K562 (cell line): ENCODE measurements around the gene BFSP1. TPM values are rescaled to one million over a fixed set of nuclear protein-coding genes. Genes with fewer than 3 reads are reported as not detected.

Source experiments
- ATF2 ChIP-seq: sonication (generic); formaldehyde crosslinking; IDR thresholded peaks from 2 replicates; pipeline ENCODE4 v1.8.1; 2022; ENCODE audit warnings: missing genetic modification reagents
- DIDO1 ChIP-seq: fragments of 450-650 bp; IDR thresholded peaks from 2 replicates; pipeline ENCODE4 v1.6.1; 2016; ENCODE audit warnings: low read depth, missing biosample characterization, missing genetic modification characterization
- E2F3 ChIP-seq: fragments of 250-450 bp; sonication (Bioruptor Pico); IDR thresholded peaks from 2 replicates; pipeline ENCODE4 v1.4.0; 2020; ENCODE audit warnings: mild to moderate bottlenecking
- HDAC1 ChIP-seq, 2 experiments: fragments of 450-650 bp; IDR thresholded peaks; 2 replicates each; pipeline ENCODE4 v1.6.1; 2016 to 2017; ENCODE audit warnings: inconsistent platforms in 1 of 2, mild to moderate bottlenecking in 1 of 2, moderate library complexity in 1 of 2
- NR0B1 ChIP-seq: fragments of 450-650 bp; IDR thresholded peaks from one replicate; pipeline ENCODE4 v1.6.1; 2018; ENCODE audit warnings: mild to moderate bottlenecking, moderate library complexity; ENCODE audit not compliant: partially characterized antibody
- PHF8 ChIP-seq: fragments of 200-600 bp; sonication (generic); IDR thresholded peaks from 2 replicates; pipeline ENCODE4 v1.6.1; 2012; ENCODE audit warnings: mixed run types, mild to moderate bottlenecking, inconsistent platforms, low read length, moderate library complexity, borderline replicate concordance
- PRDM10 ChIP-seq: fragments of 450-650 bp; IDR thresholded peaks from 2 replicates; pipeline ENCODE4 v1.6.1; 2018; ENCODE audit not compliant: partially characterized antibody
- RBFOX2 ChIP-seq: fragments of 200-400 bp; formaldehyde crosslinking; IDR thresholded peaks from 2 replicates; pipeline ENCODE4 v1.6.1; 2017; ENCODE audit warnings: low read depth, mild to moderate bottlenecking, low read length, moderate library complexity
- STAT5B ChIP-seq: fragments of 250-450 bp; sonication (Bioruptor Pico); IDR thresholded peaks from 2 replicates; pipeline ENCODE4 v1.8.0; 2021; ENCODE audit warnings: mild to moderate bottlenecking, inconsistent platforms
- TFAP4 ChIP-seq: sonication (generic); formaldehyde crosslinking; IDR thresholded peaks from 2 replicates; pipeline ENCODE4 v1.8.0; 2022; ENCODE audit warnings: missing genetic modification reagents, mild to moderate bottlenecking, moderate library complexity, borderline replicate concordance
- YY1 ChIP-seq, 3 experiments: IDR thresholded peaks; 2 replicates each; pipeline ENCODE4 v1.6.1; 2011; ENCODE audit warnings: low read length in 2 of 3, mild to moderate bottlenecking in 2 of 3, moderate library complexity in 2 of 3, borderline replicate concordance in 1 of 3, control low read depth in 1 of 3, low read depth in 1 of 3; ENCODE audit not compliant: insufficient read depth in 3 of 3, insufficient replicate concordance in 2 of 3, control insufficient read depth in 1 of 3, insufficient read length in 1 of 3; ENCODE audit errors: extremely low read depth in 1 of 3
- ZBTB26 ChIP-seq: fragments of 450-650 bp; formaldehyde crosslinking; IDR thresholded peaks from 2 replicates; pipeline ENCODE4 v1.4.0; 2022; ENCODE audit warnings: missing genetic modification characterization
- ZBTB7A ChIP-seq: IDR thresholded peaks from 2 replicates; pipeline ENCODE4 v1.6.1; 2011; ENCODE audit warnings: low read depth, mild to moderate bottlenecking, low read length, moderate library complexity, borderline replicate concordance; ENCODE audit not compliant: control insufficient read depth
- ZNF12 ChIP-seq: sonication (generic); formaldehyde crosslinking; IDR thresholded peaks from 2 replicates; pipeline ENCODE4 v1.4.0; 2020; ENCODE audit warnings: mild to moderate bottlenecking, missing genetic modification reagents
- ZNF165 ChIP-seq: fragments of 250-450 bp; sonication (Bioruptor Pico); IDR thresholded peaks from 2 replicates; pipeline ENCODE4 v1.4.0; 2020; ENCODE audit warnings: borderline replicate concordance
- ZSCAN32 ChIP-seq: fragments of 450-650 bp; formaldehyde crosslinking; IDR thresholded peaks from 2 replicates; pipeline ENCODE4 v1.4.0; 2020; ENCODE audit warnings: mild to moderate bottlenecking, moderate library complexity
- polyA plus RNA-seq, 8 experiments: library from polyadenylated mRNA; depleted of rRNA in 4 of 8; stranded (reverse) in 5 of 8; unstranded in 3 of 8; fragments of >200 nt; fragmentation: Nextera tagmentation in 2 of 8; fragmentation: Illumina TruSeq in 1 of 8; extraction: Ambion mirVana in 2 of 8; extraction: Trizol in 1 of 8; gene quantifications; 2 replicates each; pipeline versions ENCODE4 v1.2.1 to v1.2.3, GENCODE V29; 2011 to 2014; ENCODE audit warnings: inconsistent platforms in 1 of 8, missing spikeins in 1 of 8
- total RNA-seq, 7 experiments: library from RNA; depleted of rRNA in 6 of 7; stranded (reverse); fragments of >200 nt in 6 of 7; fragmentation: Illumina TruSeq in 2 of 7; extraction: Trizol in 2 of 7; gene quantifications; 2 replicates each; pipeline versions ENCODE4 v1.2.1 to v1.2.3, GENCODE V29; 2011 to 2021; ENCODE audit warnings: low replicate concordance in 1 of 7

Gene BFSP1
- total and polyA plus RNA-seq, 9 of the 15 experiments (the other 6 are each of a cell fraction or from before 2014, with no cell fraction given), result 0.09 to 0.86 (median 0.40) TPM

GRCh38 chr20:17570347-17571152, 39.4 kb upstream of the BFSP1 start (continued):
- TF ChIP-seq PRDM10 (peak; percentile 55), ATF2 (CRISPR knock-in tag) (no peak), NR0B1 (no peak), ZNF165 (CRISPR knock-in tag) (no peak), ZBTB26 (no peak), PHF8 (peak; percentile 23; the same call in 1 of the 2 replicates), ZBTB7A (0 out of 2 replicates have a peak, but pooled peaks have one; percentile 7), ZSCAN32 (no peak), STAT5B (CRISPR knock-in tag) (no peak), TFAP4 (peak; percentile 57; the same call in 1 of the 2 replicates), YY1 (IDR thresholded peaks at IDR 0.05; ENCODE audit: borderline replicate concordance in 1 of 3, control insufficient read depth in 1 of 3, extremely low read depth in 1 of 3, insufficient read depth in 3 of 3, insufficient read length in 1 of 3, insufficient replicate concordance in 2 of 3, low read depth in 1 of 3, low read length in 2 of 3) (no peak), RBFOX2 (peak; percentile 67), DIDO1 (tag) (no peak), E2F3 (CRISPR knock-in tag) (no peak), ZNF12 (CRISPR knock-in tag) (no peak), HDAC1 (IDR thresholded peaks at IDR 0.05) (no peak)
